HEK293 (cell line): Measurements from ENCODE around the gene TRDMT1.
A peak's percentile ranks its signal among the peaks of the same experiment; 100 is the strongest.

Experiments
- BCL11A ChIP-seq: fragments of 450-650 bp; formaldehyde crosslinking; IDR thresholded peaks from 2 replicates; pipeline ENCODE4 v1.5.1; 2016; ENCODE audit warnings: low read depth, missing biosample characterization, missing genetic modification characterization
- GLI2 ChIP-seq: fragments of 450-650 bp; formaldehyde crosslinking; IDR thresholded peaks from 2 replicates; pipeline ENCODE4; 2017; ENCODE audit warnings: missing biosample characterization, missing genetic modification characterization, low read depth, borderline replicate concordance
- GLIS2 ChIP-seq: fragments of 450-650 bp; formaldehyde crosslinking; IDR thresholded peaks from 2 replicates; pipeline ENCODE4 v1.5.1; 2016; ENCODE audit warnings: missing biosample characterization, missing genetic modification characterization
- KLF16 ChIP-seq: fragments of 450-650 bp; formaldehyde crosslinking; IDR thresholded peaks from 2 replicates; pipeline ENCODE4 v1.5.1; 2017; ENCODE audit warnings: missing biosample characterization, missing genetic modification characterization
- MZF1 ChIP-seq: fragments of 450-650 bp; formaldehyde crosslinking; IDR thresholded peaks from 2 replicates; pipeline ENCODE4 v1.5.1; 2017; ENCODE audit warnings: missing biosample characterization, missing genetic modification characterization, borderline replicate concordance
- PRDM1 ChIP-seq: fragments of 450-650 bp; formaldehyde crosslinking; IDR thresholded peaks from 2 replicates; pipeline ENCODE4; 2016; ENCODE audit warnings: missing biosample characterization, missing genetic modification characterization
- SETDB1 ChIP-seq: IDR thresholded peaks from one replicate; pipeline ENCODE4 v1.6.1; 2017; ENCODE audit warnings: mild to moderate bottlenecking, low read length, moderate library complexity, mixed read lengths; ENCODE audit not compliant: insufficient read length
- TCF7L2 ChIP-seq: IDR thresholded peaks from 2 replicates; pipeline ENCODE4 v1.6.1; 2011; ENCODE audit warnings: low read depth, mild to moderate bottlenecking, inconsistent platforms, low read length, moderate library complexity, borderline replicate concordance
- ZBTB20 ChIP-seq: fragments of 450-650 bp; formaldehyde crosslinking; IDR thresholded peaks from 2 replicates; pipeline ENCODE4 v1.5.1; 2016; ENCODE audit warnings: missing biosample characterization, missing genetic modification characterization
- ZFP69B ChIP-seq: fragments of 450-650 bp; formaldehyde crosslinking; IDR thresholded peaks from 2 replicates; pipeline ENCODE4 v1.5.1; 2016; ENCODE audit warnings: missing biosample characterization, missing genetic modification characterization
- ZNF155 ChIP-seq: fragments of 450-650 bp; formaldehyde crosslinking; IDR thresholded peaks from 2 replicates; pipeline ENCODE4 v1.5.1; 2016; ENCODE audit warnings: missing biosample characterization, missing genetic modification characterization
- ZNF157 ChIP-seq: fragments of 450-650 bp; formaldehyde crosslinking; IDR thresholded peaks from 2 replicates; pipeline ENCODE4 v1.5.1; 2016; ENCODE audit warnings: missing biosample characterization, missing genetic modification characterization
- ZNF214 ChIP-seq: fragments of 450-650 bp; formaldehyde crosslinking; IDR thresholded peaks from 2 replicates; pipeline ENCODE4 v1.5.1; 2017; ENCODE audit warnings: missing biosample characterization, mild to moderate bottlenecking, missing genetic modification characterization, borderline replicate concordance
- ZNF221 ChIP-seq: fragments of 450-650 bp; formaldehyde crosslinking; IDR thresholded peaks from 2 replicates; pipeline ENCODE4 v1.5.1; 2017; ENCODE audit warnings: missing biosample characterization, missing genetic modification characterization, borderline replicate concordance
- ZNF223 ChIP-seq: fragments of 450-650 bp; formaldehyde crosslinking; IDR thresholded peaks from 2 replicates; pipeline ENCODE4 v1.5.1; 2016; ENCODE audit warnings: missing biosample characterization, missing genetic modification characterization
- ZNF292 ChIP-seq: fragments of 450-650 bp; formaldehyde crosslinking; IDR thresholded peaks from 2 replicates; pipeline ENCODE4 v1.5.1; 2016; ENCODE audit warnings: low read depth, missing biosample characterization, missing genetic modification characterization, borderline replicate concordance
- ZNF366 ChIP-seq: fragments of 450-650 bp; formaldehyde crosslinking; conservative IDR thresholded peaks from 2 replicates; pipeline ENCODE4 v1.5.1; 2016; ENCODE audit warnings: missing biosample characterization, missing genetic modification characterization
- ZNF473 ChIP-seq: fragments of 450-650 bp; formaldehyde crosslinking; IDR thresholded peaks from 2 replicates; pipeline ENCODE4 v1.5.1; 2017; ENCODE audit warnings: missing biosample characterization, missing genetic modification characterization
- ZNF501 ChIP-seq: fragments of 450-650 bp; formaldehyde crosslinking; IDR thresholded peaks from 2 replicates; pipeline ENCODE4 v1.5.1; 2016; ENCODE audit warnings: missing biosample characterization, missing genetic modification characterization
- ZNF510 ChIP-seq: fragments of 450-650 bp; formaldehyde crosslinking; IDR thresholded peaks from 2 replicates; pipeline ENCODE4 v1.5.1; 2018; ENCODE audit warnings: mild to moderate bottlenecking, missing genetic modification characterization, missing biosample characterization; ENCODE audit not compliant: insufficient replicate concordance
- ZNF514 ChIP-seq: fragments of 450-650 bp; formaldehyde crosslinking; IDR thresholded peaks from 2 replicates; pipeline ENCODE4 v1.5.1; 2016; ENCODE audit warnings: missing biosample characterization, missing genetic modification characterization
- ZNF529 ChIP-seq: fragments of 450-650 bp; formaldehyde crosslinking; IDR thresholded peaks from 2 replicates; pipeline ENCODE4 v1.5.1; 2017; ENCODE audit warnings: missing genetic modification characterization, missing biosample characterization; ENCODE audit not compliant: insufficient replicate concordance
- ZNF621 ChIP-seq: fragments of 450-650 bp; formaldehyde crosslinking; IDR thresholded peaks from 2 replicates; pipeline ENCODE4 v1.5.1; 2017; ENCODE audit warnings: missing biosample characterization, missing genetic modification characterization
- ZNF747 ChIP-seq: fragments of 450-650 bp; formaldehyde crosslinking; IDR thresholded peaks from 2 replicates; pipeline ENCODE4 v1.5.1; 2016; ENCODE audit warnings: missing biosample characterization, missing genetic modification characterization
- ZNF785 ChIP-seq: fragments of 450-650 bp; formaldehyde crosslinking; IDR thresholded peaks from 2 replicates; pipeline ENCODE4 v1.5.1; 2016; ENCODE audit warnings: missing biosample characterization, missing genetic modification characterization
- ZSCAN30 ChIP-seq: fragments of 450-650 bp; IDR thresholded peaks from 2 replicates; pipeline ENCODE4 v1.5.1; 2018; ENCODE audit warnings: missing biosample characterization, mild to moderate bottlenecking, missing genetic modification characterization, moderate library complexity
- TF ChIP-seq, protein P1 (sequence below): fragments of 450-650 bp; formaldehyde crosslinking; IDR thresholded peaks from 2 replicates; pipeline ENCODE4 v1.5.1; 2016; ENCODE audit warnings: missing biosample characterization, missing genetic modification characterization
- TF ChIP-seq, protein P2 (sequence below): fragments of 450-650 bp; formaldehyde crosslinking; optimal IDR thresholded peaks from 2 replicates; pipeline ENCODE3; 2016; ENCODE audit warnings: missing biosample characterization, mild to moderate bottlenecking, missing genetic modification characterization
- TF ChIP-seq, protein P3 (sequence below): fragments of 450-650 bp; formaldehyde crosslinking; IDR thresholded peaks from 2 replicates; pipeline ENCODE4; 2016; ENCODE audit warnings: missing biosample characterization, missing genetic modification characterization
- TF ChIP-seq, protein P4 (sequence below): fragments of 450-650 bp; formaldehyde crosslinking; IDR thresholded peaks from 2 replicates; pipeline ENCODE4 v1.5.1; 2016; ENCODE audit warnings: missing biosample characterization, missing genetic modification characterization
- TF ChIP-seq, protein P5 (sequence below): fragments of 450-650 bp; formaldehyde crosslinking; IDR thresholded peaks from 2 replicates; pipeline ENCODE4 v1.5.1; 2017; ENCODE audit warnings: missing biosample characterization, missing genetic modification characterization
- TF ChIP-seq, protein P6 (sequence below): fragments of 450-650 bp; formaldehyde crosslinking; IDR thresholded peaks from 2 replicates; pipeline ENCODE4 v1.5.1; 2016; ENCODE audit warnings: missing biosample characterization, missing genetic modification characterization, low read depth

TRDMT1 gene

DNA sequence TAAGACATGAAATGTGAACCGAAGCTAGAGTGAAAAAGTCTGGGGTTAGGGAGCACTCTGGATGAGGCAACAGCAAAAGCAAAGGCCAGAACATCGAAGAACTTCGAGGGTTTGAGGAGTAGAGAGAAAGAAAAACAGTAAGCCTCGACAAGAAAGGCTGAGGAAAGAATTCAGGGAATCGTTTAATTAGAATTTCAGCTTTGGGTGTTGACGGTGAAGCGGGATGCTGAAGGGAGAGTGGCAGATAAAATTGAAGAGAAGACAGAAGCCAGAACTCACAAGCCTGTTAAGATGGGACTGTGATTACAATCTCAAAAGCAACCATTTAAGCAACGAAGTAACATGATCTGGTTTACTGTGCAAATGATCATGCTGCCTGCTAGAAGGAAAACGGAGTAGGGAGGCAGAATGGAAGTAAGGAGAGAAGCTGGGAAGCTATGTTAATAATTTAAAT, 2.1 kb downstream of the TRDMT1 start (continued):
- TF ChIP-seq, protein P1, sequence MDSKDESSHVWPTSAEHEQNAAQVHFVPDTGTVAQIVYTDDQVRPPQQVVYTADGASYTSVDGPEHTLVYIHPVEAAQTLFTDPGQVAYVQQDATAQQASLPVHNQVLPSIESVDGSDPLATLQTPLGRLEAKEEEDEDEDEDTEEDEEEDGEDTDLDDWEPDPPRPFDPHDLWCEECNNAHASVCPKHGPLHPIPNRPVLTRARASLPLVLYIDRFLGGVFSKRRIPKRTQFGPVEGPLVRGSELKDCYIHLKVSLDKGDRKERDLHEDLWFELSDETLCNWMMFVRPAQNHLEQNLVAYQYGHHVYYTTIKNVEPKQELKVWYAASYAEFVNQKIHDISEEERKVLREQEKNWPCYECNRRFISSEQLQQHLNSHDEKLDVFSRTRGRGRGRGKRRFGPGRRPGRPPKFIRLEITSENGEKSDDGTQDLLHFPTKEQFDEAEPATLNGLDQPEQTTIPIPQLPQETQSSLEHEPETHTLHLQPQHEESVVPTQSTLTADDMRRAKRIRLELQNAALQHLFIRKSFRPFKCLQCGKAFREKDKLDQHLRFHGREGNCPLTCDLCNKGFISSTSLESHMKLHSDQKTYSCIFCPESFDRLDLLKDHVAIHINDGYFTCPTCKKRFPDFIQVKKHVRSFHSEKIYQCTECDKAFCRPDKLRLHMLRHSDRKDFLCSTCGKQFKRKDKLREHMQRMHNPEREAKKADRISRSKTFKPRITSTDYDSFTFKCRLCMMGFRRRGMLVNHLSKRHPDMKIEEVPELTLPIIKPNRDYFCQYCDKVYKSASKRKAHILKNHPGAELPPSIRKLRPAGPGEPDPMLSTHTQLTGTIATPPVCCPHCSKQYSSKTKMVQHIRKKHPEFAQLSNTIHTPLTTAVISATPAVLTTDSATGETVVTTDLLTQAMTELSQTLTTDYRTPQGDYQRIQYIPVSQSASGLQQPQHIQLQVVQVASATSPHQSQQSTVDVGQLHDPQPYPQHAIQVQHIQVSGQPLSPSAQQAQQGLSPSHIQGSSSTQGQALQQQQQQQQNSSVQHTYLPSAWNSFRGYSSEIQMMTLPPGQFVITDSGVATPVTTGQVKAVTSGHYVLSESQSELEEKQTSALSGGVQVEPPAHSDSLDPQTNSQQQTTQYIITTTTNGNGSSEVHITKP (tag by site-specific recombination), result peak; percentile 52; the same call in 1 of the 2 replicates
- TF ChIP-seq ZNF747 (tag by site-specific recombination) (no peak), ZSCAN30 (no peak), ZNF621 (no peak), ZNF223 (tag by site-specific recombination) (no peak), ZNF473 (tag by site-specific recombination) (no peak), ZNF514 (tag by site-specific recombination) (no peak), ZBTB20 (tag by site-specific recombination) (peak; percentile 69), MZF1 (tag by site-specific recombination) (peak; percentile 73), ZFP69B (tag by site-specific recombination) (0 out of 2 replicates have a peak, but pooled peaks have one; percentile 16), ZNF221 (tag by site-specific recombination) (no peak; the same call in 1 of the 2 replicates), ZNF155 (tag by site-specific recombination) (no peak), ZNF366 (tag by site-specific recombination) (peak; percentile 74), GLIS2 (tag by site-specific recombination) (no peak), ZNF785 (tag by site-specific recombination) (no peak), ZNF157 (tag by site-specific recombination) (no peak), SETDB1 (no peak), TCF7L2 (0 out of 2 replicates have a peak, but pooled peaks have one; percentile 47), ZNF292 (tag by site-specific recombination) (no peak), ZNF501 (tag by site-specific recombination) (peak; percentile 69), ZNF529 (tag by site-specific recombination) (no peak), GLI2 (tag by site-specific recombination) (no peak), ZNF214 (tag by site-specific recombination) (no peak), KLF16 (tag by site-specific recombination) (no peak), BCL11A (no peak), PRDM1 (peak; percentile 64), ZNF510 (tag by site-specific recombination) (no peak)
- TF ChIP-seq, protein P2, sequence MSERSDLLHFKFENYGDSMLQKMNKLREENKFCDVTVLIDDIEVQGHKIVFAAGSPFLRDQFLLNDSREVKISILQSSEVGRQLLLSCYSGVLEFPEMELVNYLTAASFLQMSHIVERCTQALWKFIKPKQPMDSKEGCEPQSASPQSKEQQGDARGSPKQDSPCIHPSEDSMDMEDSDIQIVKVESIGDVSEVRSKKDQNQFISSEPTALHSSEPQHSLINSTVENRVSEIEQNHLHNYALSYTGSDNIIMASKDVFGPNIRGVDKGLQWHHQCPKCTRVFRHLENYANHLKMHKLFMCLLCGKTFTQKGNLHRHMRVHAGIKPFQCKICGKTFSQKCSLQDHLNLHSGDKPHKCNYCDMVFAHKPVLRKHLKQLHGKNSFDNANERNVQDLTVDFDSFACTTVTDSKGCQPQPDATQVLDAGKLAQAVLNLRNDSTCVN (tag by site-specific recombination), result no peak
- TF ChIP-seq, protein P3, sequence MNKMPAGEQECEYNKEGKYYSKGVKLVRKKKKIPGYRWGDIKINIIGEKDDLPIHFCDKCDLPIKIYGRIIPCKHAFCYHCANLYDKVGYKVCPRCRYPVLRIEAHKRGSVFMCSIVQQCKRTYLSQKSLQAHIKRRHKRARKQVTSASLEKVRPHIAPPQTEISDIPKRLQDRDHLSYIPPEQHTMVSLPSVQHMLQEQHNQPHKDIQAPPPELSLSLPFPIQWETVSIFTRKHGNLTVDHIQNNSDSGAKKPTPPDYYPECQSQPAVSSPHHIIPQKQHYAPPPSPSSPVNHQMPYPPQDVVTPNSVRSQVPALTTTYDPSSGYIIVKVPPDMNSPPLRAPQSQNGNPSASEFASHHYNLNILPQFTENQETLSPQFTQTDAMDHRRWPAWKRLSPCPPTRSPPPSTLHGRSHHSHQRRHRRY (tag by site-specific recombination), result no peak
- TF ChIP-seq, protein P4, sequence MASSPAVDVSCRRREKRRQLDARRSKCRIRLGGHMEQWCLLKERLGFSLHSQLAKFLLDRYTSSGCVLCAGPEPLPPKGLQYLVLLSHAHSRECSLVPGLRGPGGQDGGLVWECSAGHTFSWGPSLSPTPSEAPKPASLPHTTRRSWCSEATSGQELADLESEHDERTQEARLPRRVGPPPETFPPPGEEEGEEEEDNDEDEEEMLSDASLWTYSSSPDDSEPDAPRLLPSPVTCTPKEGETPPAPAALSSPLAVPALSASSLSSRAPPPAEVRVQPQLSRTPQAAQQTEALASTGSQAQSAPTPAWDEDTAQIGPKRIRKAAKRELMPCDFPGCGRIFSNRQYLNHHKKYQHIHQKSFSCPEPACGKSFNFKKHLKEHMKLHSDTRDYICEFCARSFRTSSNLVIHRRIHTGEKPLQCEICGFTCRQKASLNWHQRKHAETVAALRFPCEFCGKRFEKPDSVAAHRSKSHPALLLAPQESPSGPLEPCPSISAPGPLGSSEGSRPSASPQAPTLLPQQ, result peak; percentile 57
- TF ChIP-seq, protein P5, sequence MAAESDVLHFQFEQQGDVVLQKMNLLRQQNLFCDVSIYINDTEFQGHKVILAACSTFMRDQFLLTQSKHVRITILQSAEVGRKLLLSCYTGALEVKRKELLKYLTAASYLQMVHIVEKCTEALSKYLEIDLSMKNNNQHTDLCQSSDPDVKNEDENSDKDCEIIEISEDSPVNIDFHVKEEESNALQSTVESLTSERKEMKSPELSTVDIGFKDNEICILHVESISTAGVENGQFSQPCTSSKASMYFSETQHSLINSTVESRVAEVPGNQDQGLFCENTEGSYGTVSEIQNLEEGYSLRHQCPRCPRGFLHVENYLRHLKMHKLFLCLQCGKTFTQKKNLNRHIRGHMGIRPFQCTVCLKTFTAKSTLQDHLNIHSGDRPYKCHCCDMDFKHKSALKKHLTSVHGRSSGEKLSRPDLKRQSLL (tag by site-specific recombination), result no peak
- TF ChIP-seq, protein P6, sequence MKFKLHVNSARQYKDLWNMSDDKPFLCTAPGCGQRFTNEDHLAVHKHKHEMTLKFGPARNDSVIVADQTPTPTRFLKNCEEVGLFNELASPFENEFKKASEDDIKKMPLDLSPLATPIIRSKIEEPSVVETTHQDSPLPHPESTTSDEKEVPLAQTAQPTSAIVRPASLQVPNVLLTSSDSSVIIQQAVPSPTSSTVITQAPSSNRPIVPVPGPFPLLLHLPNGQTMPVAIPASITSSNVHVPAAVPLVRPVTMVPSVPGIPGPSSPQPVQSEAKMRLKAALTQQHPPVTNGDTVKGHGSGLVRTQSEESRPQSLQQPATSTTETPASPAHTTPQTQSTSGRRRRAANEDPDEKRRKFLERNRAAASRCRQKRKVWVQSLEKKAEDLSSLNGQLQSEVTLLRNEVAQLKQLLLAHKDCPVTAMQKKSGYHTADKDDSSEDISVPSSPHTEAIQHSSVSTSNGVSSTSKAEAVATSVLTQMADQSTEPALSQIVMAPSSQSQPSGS (tag by site-specific recombination), result no peak
